HG03064 (cell line): Measurements from ENCODE around the gene PPAN.

Experiments
- ATAC-seq: cut with Tn5 transposase; IDR thresholded peaks from one replicate; pipeline ENCODE4 v1.9.1; 2021; ENCODE audit warnings: low read depth; ENCODE audit not compliant: unreplicated experiment

The PPAN gene

DNA sequence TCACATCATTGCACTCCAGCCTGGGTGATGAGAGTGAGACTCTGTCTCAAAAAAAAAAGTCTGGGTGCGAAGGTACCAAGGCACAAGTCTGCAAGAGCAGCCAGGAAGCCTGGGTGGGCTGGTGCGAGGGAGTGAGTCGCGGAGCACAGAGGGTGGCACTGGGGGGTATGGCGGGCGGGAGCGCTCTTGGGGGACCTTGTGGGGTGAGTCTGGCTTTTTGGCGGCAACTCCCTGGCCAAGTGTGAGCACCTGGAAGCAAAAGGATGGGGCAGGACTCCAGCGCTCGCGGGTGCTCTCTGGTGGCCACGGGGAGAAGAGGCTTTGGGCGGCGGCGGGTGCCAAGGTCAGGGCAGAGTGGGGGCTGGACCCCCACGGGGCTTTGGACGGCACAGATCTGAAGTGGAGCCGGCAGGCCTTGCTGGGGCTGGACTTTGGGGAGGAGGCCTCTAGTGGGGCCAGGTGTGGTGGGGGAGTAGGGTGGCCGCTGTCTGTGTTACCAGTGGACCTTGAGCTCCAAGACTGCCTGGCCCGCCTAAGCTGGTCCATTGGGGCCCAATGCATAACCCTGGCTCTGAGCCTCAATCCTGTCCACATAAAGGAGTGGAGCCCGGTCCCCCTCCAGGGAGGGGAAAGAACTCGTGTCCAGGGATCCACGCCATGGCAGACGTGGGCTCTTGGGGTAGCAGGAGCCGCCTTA is 6.9 kb downstream of the PPAN start:
- no peak for ATAC-seq

DNA sequence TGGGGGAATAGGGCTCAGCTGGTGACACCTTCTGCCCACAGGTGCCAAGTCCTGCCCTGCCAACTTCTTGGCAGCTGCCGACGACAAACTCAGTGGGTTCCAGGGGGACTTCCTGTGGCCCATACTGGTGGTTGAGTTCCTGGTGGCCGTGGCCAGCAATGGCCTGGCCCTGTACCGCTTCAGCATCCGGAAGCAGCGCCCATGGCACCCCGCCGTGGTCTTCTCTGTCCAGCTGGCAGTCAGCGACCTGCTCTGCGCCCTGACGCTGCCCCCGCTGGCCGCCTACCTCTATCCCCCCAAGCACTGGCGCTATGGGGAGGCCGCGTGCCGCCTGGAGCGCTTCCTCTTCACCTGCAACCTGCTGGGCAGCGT is 7.4 kb downstream of the PPAN start:
- no peak for ATAC-seq

- ATAC-seq, result no peak
Observed at GRCh38 chr19:10113964-10114650, 7.9 kb downstream of the PPAN start.

GRCh38 chr19:10114651-10115391 is 8.7 kb downstream of the PPAN start:
- ATAC-seq, result no peak

DNA sequence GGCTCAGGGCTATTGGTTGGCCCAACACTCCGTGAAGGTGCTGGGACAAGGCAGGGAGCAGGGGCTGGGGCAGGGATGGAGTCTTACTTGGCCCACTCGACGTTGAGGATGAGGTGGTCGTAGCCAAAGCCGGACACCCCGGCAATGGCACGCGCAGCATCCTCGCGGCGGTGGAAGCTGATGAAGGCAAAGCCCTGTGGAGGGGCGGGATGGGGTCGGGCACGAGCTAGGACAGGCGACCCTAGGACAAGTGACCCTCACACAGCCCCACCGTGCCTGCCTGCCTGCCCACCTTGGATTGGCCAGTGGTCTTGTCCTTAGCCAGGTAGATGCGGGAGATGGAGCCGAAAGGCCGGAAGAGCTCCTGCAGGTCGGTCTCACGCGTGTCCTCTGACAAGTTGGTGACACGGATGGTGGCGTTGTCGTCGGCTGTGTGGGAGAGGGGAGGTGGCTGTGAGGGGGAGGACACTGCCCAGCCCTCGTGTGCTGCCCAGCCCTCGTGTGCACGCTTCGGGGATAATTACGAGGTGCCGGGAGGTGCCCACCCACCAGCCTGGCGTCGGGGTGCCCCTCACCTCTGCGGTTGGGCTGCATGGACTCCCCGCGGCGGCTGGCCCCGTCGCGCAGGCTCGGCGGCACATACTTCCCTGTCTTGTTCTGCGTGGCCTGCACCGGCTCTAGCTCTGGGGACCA is 9.4 kb downstream of the PPAN start:
- no peak for ATAC-seq

DNA sequence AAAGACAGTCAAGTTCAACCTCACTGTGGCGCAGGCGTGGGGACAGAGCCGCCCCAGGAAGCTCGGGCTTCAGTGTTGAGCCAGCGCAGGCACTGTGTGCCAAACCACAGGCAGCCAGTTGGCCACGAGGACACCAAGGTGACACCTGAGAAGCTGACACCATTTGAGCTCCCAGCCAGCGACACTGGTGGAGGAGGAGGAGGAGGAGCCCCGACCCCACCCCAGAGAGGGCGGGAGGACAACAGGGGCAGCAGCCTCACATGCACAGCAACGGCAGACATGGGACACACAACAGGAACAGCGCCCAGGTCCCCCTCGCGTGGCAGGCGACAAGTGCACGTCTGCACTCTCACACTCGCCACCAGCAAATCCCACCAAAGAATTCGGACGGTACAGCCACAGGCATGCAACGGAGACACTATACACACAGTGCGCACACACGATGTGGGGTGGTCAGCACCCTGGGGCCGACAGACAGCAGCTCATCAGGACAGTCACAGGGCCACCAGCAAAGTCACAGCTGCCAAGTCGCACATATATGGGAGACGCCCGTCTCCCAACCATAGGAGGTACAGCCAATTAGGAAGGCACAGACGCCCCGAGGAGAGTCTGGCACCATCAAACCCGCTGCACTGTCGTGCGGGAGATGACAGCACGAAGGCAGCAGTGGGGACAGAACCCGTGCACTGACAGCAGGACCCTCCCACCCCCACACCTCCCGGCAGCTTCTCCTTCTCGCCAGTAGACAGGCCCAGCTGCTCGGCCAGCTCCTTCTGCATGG is 10.1 kb downstream of the PPAN start:
- no peak for ATAC-seq

DNA sequence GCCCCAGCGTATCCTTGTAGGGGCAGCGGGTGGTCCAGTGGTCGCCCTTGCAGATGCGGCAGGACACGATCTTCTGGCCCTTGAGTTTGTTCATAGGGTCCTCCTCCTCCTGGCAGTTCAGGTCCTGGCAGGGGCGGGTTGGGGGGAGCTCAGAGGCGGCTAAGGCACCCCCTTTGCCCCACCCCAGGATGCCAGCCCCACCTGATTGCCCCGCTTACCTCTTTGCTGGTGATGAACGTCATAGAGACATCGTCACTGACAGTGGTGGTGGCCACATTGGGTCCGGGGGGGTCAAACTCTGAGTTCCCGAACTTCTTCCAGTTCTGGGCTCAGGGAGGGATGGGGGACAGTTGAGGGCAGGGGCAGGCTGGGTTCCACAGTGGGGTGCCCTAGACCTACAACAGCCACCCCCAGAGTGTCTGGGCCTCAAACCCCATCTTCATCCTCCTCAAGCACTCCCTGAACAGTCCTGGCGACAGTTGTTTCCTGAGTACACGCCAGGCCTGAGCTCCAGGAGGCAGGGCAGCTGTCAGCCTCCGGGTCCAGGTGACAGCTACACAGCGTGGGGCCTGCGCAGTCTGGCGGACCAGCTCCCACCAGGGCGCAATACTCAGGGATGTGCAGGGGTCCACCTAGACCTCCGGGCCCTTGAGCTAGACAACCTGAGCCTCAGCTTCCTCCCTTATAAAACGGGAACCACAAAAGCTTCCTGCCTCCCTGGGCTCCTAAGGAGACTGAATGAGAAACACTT is 10.9 kb downstream of the PPAN start:
- ATAC-seq, result no peak

GRCh38 chr19:10118960-10119359 is 12.8 kb downstream of the PPAN start:
- ATAC-seq, result no peak

DNA sequence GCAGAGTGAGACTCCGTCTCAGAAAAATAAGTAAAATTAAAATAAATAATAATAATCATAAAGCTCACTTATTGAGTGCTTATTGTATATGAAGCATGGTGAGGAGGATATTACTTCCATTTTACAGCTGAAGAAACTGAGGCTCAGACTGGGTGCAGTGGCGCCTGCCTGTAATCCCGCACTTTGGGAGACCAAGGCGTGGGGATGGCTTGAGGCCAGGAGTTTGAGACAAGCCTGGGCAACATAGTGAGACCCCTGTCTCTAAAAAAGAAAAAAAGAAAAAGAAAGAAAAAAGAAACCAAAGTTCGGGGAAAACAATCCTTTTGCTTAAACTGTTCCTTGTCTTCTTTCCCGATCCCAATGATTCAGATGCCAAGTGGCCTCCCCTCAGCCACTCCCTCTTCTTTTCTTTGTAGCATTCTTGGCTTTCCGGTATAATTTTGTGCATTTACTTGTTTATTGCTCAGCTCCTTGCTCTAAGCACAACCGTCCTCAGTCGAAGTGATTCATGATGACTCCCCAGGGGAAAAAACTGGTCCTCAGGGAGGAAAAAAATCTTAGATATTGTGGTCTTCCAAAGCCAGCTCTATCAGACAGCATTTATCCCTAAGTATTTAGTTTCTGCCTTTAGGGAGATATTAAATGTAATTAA is 14.5 kb downstream of the PPAN start:
- ATAC-seq, result no peak

DNA sequence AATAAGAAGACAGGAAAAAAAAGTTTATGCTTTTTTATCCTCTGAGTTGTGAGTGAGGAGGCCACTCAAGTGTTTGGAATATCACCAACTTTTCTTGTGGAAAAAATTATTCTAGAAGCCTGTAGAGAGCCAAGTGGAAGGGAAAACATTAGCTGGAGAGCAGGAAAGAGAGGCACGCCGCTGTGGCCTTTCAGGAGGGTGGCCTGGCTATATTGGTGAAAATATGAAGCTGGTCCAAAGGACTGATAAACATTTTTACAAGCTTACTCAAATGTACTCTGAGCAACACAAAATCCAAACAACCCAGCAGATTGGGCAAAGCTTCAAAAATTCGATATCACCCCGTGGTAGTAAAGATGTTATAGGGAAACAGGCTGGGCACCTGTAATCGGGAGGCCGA is 15.9 kb downstream of the PPAN start:
- ATAC-seq, result no peak

DNA sequence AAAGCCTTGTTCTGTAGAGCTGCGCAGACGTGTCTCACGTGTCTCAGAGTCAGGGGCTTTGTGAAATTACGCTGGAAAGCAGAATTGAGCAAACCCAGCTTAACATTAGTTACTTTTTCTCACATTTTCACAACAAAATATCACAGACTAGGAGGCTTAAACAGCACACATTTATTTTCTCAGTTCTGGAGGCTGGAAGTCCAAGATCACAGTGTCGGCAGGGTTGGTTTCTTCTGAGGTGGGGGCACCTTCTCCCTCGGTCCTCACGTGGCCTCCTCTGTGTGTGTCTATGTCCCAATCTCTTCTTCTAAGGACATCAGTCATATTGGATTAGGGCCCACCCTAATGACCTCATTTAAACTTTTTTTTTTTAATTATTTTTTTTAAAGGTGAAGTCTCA is 18.3 kb downstream of the PPAN start:
- no peak for ATAC-seq

DNA sequence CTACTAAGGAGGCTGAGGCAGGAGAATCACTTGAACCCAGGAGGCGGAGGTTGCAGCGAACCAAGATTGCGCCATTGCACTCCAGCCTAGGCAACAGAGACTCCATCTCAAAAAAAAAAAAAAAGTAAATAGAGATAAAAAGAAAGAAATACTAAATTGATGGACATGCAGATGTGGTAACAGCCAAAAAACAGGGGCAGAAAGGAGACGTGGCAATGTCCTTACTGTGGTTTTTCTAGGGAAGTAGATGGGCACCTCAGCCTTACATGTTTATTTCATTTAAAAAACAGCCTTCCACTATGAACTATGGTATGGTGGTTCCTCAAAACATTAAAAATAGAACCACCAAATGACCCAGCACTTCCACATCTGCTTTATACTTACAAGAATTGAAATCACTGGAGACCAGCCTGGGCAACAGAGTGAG is 20.1 kb downstream of the PPAN start:
- ATAC-seq, result no peak

- ATAC-seq, result no peak
Observed at GRCh38 chr19:10132905-10133304, 26.7 kb downstream of the PPAN start.

DNA sequence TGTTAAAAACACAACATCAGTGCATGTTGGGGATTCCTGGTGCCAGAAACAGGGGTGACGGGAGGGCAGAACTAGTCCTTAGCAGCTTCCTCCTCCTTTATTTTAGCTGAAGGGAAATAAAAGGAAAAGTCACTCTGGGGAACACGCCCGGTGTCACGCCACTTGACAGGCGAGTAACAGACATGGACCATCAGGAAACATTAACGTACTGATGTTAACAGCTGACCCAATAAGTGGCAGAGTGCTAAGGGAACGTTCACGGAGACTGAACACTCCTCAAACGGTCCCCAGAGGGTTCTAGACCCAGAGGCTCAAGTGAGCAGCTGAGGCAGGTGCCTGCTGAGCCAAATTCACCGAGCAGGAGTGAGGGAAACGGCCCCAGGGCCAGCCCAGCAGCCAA is 27.4 kb downstream of the PPAN start:
- ATAC-seq, result no peak

- ATAC-seq, result no peak
Observed at GRCh38 chr19:10134040-10134439, 27.9 kb downstream of the PPAN start.

- ATAC-seq, result no peak
Observed at GRCh38 chr19:10135551-10136334, 29.6 kb downstream of the PPAN start.

- no peak for ATAC-seq
Observed at GRCh38 chr19:10136936-10137335, 30.8 kb downstream of the PPAN start.
